NB4 (cell line): ENCODE measurements around the gene CFAP100.
A peak's percentile ranks its signal among the peaks of the same experiment; 100 is the strongest.

Experiments
- DNase-seq: peaks from one replicate; pipeline ENCODE4 v3.0.0; 2010; ENCODE audit warnings: low read depth
- H3K4me3 ChIP-seq: one replicate; pipeline ENCODE4 v1.5.1; 2011; ENCODE audit warnings: mild to moderate bottlenecking, low read depth, low read length, moderate library complexity
- CTCF ChIP-seq: IDR thresholded peaks from one replicate; pipeline ENCODE4 v1.5.1; 2012; ENCODE audit warnings: low read depth, low read length
- MAX ChIP-seq: IDR thresholded peaks from 2 replicates; pipeline ENCODE4 v1.6.1; 2011; ENCODE audit warnings: low read depth, low read length
- MYC ChIP-seq: IDR thresholded peaks from 2 replicates; pipeline ENCODE4 v1.6.1; 2011; ENCODE audit warnings: low read depth, low read length
- POLR2A ChIP-seq: IDR thresholded peaks from 2 replicates; pipeline ENCODE4 v1.6.1; 2011; ENCODE audit warnings: mild to moderate bottlenecking; ENCODE audit not compliant: insufficient read length; ENCODE audit errors: extremely low read depth

CFAP100 gene

GRCh38 chr3:126398423-126399350 is 4.0 kb downstream of the CFAP100 start:
- TF ChIP-seq MAX (no peak), POLR2A (no peak), CTCF (no peak), MYC (no peak)
- H3K4me3 ChIP-seq = no peak overlapping the region
- no peak for DNase-seq

DNA sequence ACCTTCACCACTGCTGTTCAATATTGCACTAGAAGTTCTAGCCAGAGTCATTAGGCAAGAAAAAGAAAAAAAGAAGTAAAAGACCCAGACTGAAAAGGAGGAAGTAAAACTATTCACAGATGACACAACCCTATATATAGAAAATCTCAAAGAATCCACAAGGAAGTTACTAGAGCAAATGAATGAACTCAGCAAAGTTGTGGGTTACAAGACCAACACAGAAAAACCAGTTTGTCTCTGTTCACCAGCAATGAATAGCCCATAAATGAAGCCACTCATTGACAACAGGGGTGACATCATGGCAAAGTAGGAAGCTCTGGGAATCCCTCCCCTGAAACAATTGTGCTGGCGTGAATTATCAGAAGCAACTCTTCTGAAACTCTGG is 4.6 kb downstream of the CFAP100 start:
- H3K4me3 ChIP-seq = no peak overlapping the region
- TF ChIP-seq MYC (no peak), MAX (no peak), CTCF (no peak), POLR2A (no peak)
- peak; percentile 52 for DNase-seq

DNA sequence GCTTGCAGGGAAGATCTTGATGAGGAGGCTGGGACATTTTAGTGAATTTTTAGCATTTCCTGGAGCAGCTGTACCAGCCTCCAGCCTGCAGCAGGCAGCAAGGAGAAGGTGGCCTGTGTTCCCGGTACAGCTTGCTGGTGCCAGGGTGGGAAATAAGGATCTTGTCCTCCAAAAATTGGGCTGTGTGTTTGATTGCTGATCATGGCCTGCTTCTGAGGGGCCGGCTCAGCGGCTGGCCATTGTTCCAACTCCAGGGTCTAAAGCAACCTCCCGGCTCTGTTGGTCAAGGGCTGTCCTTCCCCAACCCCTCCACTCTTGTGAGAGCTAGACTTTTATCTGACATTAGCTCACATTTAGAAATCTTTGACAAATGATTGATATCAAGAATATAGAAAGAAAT is 5.0 kb downstream of the CFAP100 start:
- TF ChIP-seq MYC (no peak), POLR2A (no peak), CTCF (no peak), MAX (no peak)
- DNase-seq = no peak
- no peak overlapping the region for H3K4me3 ChIP-seq

GRCh38 chr3:126401611-126402160 is 7.0 kb downstream of the CFAP100 start:
- no peak for DNase-seq
- H3K4me3 ChIP-seq = no peak overlapping the region
- TF ChIP-seq CTCF (no peak), POLR2A (no peak), MYC (no peak), MAX (no peak)

GRCh38 chr3:126402178-126402577 is 7.5 kb downstream of the CFAP100 start:
- H3K4me3 ChIP-seq = no peak overlapping the region
- TF ChIP-seq MYC (no peak), POLR2A (no peak), CTCF (no peak), MAX (no peak)

More at GRCh38 chr3:126402178-126402577, 7.5 kb downstream of the CFAP100 start:
- no peak for DNase-seq
